Activated CD8-positive, alpha-beta memory T cell treated with anti-CD3 and anti-CD28 coated beads, Interleukin-2, amount 50 U/mL, for 4 hours (primary cell): ENCODE data around the gene ZNF43.
"Not testable (repeated sequence)": the region's sequence is repeated elsewhere in the genome, so short reads cannot be mapped to it uniquely, and the experiment has no call there.

Experiments used
- DNase-seq: peaks from one replicate; pipeline ENCODE4 v3.0.0-alpha.2; 2020

Gene ZNF43

DNA sequence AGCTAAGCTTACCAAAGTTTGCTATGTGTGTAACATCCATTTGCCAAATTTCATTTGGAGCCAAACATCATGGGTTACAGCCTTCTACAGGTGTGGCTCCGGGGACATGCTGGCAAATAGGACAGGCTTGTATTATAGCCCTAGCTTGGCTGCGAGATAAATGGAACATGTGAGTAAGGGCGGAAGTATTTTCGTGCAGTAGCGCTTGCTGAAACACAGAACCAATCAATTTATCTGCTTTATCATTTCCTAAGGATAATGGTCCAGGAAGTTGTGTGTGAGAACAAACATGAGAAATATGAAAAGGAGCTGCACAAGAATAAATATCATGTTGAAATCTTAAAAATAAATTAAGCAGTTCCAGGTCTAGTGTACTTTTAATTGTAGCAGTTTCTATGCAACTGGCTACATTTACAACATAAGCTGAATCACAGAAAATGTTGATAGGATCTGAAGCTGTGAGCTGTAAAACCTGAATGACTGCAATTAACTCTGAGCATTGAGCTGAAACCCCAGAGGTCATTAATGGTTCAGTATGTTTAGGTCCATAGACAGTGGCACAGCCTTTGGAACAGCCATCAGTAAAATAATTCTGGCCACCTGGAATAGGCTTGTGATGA is 46.4 kb downstream of the ZNF43 start:
- no peak for DNase-seq

DNA sequence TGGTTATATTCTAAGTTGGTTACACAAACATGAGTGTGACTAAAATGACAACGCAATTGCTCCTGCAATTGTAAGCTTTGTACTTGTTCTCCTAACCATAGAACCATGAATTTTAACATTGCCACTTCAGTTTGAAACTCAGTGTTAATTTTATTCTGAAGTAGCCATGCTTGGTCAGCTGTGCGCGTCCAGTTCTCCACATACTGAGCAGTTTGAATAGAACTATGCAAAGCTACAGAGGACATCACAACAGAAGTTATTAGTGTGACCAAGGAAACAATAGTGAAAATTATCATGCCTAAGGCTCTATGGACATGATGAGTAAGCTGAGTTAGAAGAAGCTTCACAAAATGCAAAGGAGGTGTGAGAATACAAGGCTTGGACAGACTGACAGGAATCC is 49.0 kb downstream of the ZNF43 start:
- DNase-seq = no peak

DNA sequence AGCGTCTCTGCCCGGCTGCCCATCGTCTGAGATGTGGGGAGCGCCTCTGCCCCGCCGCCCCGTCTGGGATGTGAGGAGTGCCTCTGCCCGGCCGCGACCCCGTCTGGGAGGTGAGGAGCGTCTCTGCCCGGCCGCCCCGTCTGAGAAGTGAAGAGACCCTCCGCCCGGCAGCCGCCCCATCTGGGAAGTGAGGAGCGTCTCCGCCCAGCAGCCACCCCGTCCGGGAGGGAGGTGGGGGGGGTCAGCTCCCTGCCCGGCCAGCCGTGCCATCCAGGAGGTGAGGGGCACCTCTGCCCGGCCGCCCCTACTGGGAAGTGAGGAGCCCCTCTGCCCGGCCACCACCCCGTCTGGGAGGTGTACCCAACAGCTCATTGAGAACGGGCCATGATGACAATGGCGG is 60.2 kb downstream of the ZNF43 start:
- DNase-seq = not testable (repeated sequence)

DNA sequence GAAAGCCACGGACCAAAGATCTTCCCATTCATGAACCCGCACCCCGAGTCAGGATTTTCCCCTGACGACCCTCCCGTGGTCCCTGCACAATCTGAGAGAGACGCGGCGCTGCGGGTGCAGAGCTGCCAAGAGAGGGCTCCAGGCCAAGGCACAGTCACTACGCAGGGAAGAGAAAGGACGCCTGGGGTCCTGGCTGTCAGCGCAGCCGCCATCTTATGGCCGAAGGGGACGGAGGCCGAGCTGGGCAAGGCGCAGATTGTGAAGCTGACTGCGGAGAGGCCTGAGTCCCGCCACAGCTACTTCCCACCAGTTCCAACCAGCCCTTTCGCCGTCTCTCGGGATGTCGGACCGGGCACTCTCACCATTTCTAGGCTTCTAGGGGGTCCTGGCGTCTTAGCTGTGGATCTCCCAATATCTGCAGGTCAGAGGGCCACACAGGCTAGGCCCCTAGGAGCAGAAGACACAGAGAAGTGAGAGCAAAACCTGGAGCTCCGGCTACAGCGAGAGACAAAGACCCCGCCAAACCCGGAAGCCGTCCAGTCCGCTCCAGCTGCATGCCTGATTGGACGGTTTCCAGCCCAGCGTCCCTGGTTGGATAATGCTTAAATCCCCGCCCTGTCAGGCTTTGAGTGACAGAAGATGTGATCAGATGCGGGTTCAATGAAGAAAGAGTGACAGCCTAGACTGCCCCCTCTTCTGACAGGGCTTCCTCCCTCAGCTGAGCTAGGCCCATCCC is 68.7 kb downstream of the ZNF43 start, which contains the start of gene ZNF100:
ZNF100 (minus strand) TSS at position 515 of the 736 bp plus-strand sequence; CDS start at position 365, 150 bp downstream.
- peak; percentile 82 for DNase-seq

DNA sequence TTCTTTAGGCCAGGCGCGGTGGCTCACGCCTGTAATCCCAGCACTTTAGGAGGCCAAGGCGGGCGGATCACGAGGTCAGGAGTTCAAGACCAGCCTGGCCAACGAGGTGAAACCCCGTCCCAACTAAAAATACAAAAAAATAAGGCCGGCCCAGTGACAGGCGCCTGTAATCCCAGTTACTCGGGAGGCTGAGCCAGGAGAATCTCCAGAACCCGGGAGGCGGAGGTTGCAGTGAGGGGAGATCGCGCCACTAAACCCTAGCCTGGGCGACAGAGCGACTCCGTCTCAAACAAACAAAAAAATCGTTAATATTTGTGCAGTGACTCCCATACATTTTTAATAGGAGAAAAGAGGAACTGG is 69.3 kb downstream of the ZNF43 start:
- DNase-seq = not testable (repeated sequence)

DNA sequence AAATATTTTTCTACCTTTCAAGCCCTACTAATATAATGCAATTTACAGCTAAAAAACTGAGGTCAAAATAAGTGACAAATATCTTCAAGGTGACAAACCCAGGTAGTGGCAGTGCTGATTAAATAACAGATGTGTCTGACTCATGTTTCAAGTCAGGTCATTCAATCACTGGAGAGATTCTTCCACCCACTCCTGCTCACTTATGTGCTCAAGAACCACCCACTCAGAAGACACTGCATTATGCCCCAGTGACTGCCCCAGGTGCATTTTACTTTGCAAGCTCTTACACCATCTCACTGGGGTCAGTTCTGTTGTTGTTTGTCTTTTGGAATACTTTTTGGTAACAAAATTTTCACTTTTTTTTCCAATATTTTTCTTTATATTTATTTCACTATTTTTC is 70.8 kb downstream of the ZNF43 start:
- DNase-seq = no peak

DNA sequence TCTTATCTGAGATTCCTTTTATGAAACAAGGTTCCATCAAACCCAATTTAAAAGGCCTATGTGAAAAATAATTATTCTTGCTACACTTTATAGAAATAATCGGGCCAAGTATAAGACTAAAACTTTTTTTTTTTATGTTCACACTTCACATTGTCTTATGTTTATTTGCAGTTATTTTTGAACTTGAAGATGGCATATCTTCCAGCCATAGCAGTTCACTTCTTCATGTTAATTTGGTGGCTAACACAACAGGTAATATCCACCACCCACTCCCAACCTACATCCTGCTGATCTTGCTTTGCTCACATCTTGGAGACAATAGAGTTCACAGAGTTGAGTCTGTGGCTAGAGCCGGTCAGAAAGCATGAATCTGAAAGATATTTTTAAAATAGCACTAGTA is 74.4 kb downstream of the ZNF43 start:
- DNase-seq = not testable (repeated sequence)

DNA sequence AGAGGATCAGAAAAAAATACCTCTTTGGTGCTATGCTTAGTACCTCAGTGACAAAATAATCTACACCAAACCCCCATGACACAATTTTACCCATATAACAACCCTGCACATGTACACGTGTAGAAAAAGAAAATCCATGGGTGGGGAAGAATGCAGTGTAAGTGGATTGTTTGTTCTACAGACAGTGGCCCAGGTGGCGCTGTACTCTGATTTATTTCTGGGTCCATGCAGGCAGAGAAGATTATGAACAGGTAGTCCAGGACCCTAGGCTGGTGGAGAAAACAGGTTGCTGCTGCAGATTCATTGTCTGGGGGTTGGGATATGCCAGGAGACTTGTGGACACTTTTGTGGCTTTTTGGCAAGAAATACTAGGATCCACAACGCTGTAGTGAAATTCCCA is 77.7 kb downstream of the ZNF43 start:
- DNase-seq = no peak

DNA sequence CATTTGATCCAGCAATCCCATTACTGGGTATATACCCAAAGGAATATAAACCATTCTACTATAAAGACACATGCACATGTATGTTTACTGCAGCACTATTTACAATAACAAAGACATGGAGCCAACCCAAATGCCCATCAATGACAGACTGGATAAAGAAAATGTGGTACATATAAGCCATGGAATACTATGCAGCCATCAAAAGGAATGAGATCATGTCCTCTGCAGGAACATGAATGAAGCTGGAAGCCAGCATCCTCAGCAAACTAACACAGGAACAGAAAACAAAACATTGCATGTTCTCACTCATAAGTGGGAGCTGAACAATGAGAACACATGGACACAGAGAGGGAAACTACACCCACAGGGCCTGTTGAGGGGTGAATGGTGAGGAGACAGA is 80.4 kb downstream of the ZNF43 start:
- DNase-seq = not testable (repeated sequence)
